BLaER1 (cell line): Measurements from ENCODE around the gene MEIS3.
"Not testable (repeated sequence)": the region's sequence is repeated elsewhere in the genome, so short reads cannot be mapped to it uniquely, and the experiment has no call there.

Experiments used
- H3K27ac ChIP-seq: shearing (Covaris generic); formaldehyde crosslinking; 2 replicates; pipeline ENCODE4 v1.8.1; 2022
- H3K27me3 ChIP-seq: shearing (Covaris generic); formaldehyde crosslinking; 2 replicates; pipeline ENCODE4 v1.8.1; 2022
- H3K36me3 ChIP-seq: shearing (Covaris generic); formaldehyde crosslinking; 2 replicates; pipeline ENCODE4 v1.8.1; 2022
- H3K4me1 ChIP-seq: shearing (Covaris generic); formaldehyde crosslinking; 2 replicates; pipeline ENCODE4 v1.8.1; 2022
- H3K4me2 ChIP-seq: shearing (Covaris generic); formaldehyde crosslinking; 2 replicates; pipeline ENCODE4 v1.8.1; 2022
- H3K4me3 ChIP-seq: shearing (Covaris generic); formaldehyde crosslinking; 2 replicates; pipeline ENCODE4 v1.8.1; 2022
- H3K9ac ChIP-seq: shearing (Covaris generic); formaldehyde crosslinking; 2 replicates; pipeline ENCODE4 v1.8.1; 2022
- H3K9me3 ChIP-seq: shearing (Covaris generic); formaldehyde crosslinking; 2 replicates; pipeline ENCODE4 v1.8.1; 2022
- H4K20me1 ChIP-seq: shearing (Covaris generic); formaldehyde crosslinking; 2 replicates; pipeline ENCODE4 v1.8.1; 2022
- Cebpa-rat ChIP-seq: shearing (Covaris generic); IDR thresholded peaks from 2 replicates; pipeline ENCODE4 v1.8.1; 2022

MEIS3 gene

GRCh38 chr19:47417107-47417745 lies 2.1 kb downstream of the MEIS3 start:
- Histone ChIP-seq H3K9ac (no peak overlapping the region), H3K27me3 (peaks cover 94% of the 10 kb centered on the region), H4K20me1 (peaks cover 60% of the 10 kb centered on the region), H3K4me3 (no peak overlapping the region), H3K4me1 (peaks cover 45% of the 10 kb centered on the region), H3K36me3 (no peaks in the 10 kb centered on the region), H3K4me2 (no peak overlapping the region), H3K27ac (no peak overlapping the region), H3K9me3 (no peaks in the 10 kb centered on the region)
- no peak for TF ChIP-seq Cebpa-rat

GRCh38 chr19:47416643-47416985 lies 2.7 kb downstream of the MEIS3 start:
- H3K4me1 ChIP-seq, result peaks cover 38% of the 10 kb centered on the region
- no peak overlapping the region for H3K4me3 ChIP-seq
- H3K27ac ChIP-seq, result no peak overlapping the region
- H3K36me3 ChIP-seq, result no peaks in the 10 kb centered on the region
- H4K20me1 ChIP-seq, result peaks cover 59% of the 10 kb centered on the region
- H3K9me3 ChIP-seq, result no peaks in the 10 kb centered on the region
- no peak for TF ChIP-seq Cebpa-rat
- no peak overlapping the region for H3K4me2 ChIP-seq
- no peak overlapping the region for H3K9ac ChIP-seq
- peaks cover 94% of the 10 kb centered on the region for H3K27me3 ChIP-seq

GRCh38 chr19:47415953-47416642 lies 3.2 kb downstream of the MEIS3 start:
- H3K9ac ChIP-seq, result no peak overlapping the region
- H3K27ac ChIP-seq, result no peak overlapping the region
- peaks cover 33% of the 10 kb centered on the region for H3K4me1 ChIP-seq
- no peaks in the 10 kb centered on the region for H3K9me3 ChIP-seq
- no peaks in the 10 kb centered on the region for H3K36me3 ChIP-seq
- peaks cover 93% of the 10 kb centered on the region for H3K27me3 ChIP-seq
- H3K4me2 ChIP-seq, result no peak overlapping the region
- H4K20me1 ChIP-seq, result peaks cover 54% of the 10 kb centered on the region
- H3K4me3 ChIP-seq, result no peak overlapping the region
- TF ChIP-seq Cebpa-rat, result no peak

GRCh38 chr19:47414469-47414868 lies 4.9 kb downstream of the MEIS3 start:
- Histone ChIP-seq H3K4me2 (no peak overlapping the region), H3K9ac (no peak overlapping the region), H3K4me1 (peaks cover 17% of the 10 kb centered on the region), H3K27me3 (peaks cover 82% of the 10 kb centered on the region), H4K20me1 (peaks cover 39% of the 10 kb centered on the region), H3K27ac (no peak overlapping the region), H3K9me3 (no peaks in the 10 kb centered on the region), H3K36me3 (no peaks in the 10 kb centered on the region), H3K4me3 (no peak overlapping the region)
- no peak for TF ChIP-seq Cebpa-rat

GRCh38 chr19:47413941-47414340 lies 5.4 kb downstream of the MEIS3 start:
- H3K4me1 ChIP-seq, result peaks cover 12% of the 10 kb centered on the region
- no peak overlapping the region for H3K4me3 ChIP-seq
- no peak overlapping the region for H3K27ac ChIP-seq
- no peak for TF ChIP-seq Cebpa-rat
- no peaks in the 10 kb centered on the region for H3K36me3 ChIP-seq
- peaks cover 81% of the 10 kb centered on the region for H3K27me3 ChIP-seq
- H3K4me2 ChIP-seq, result no peak overlapping the region
- H3K9ac ChIP-seq, result no peak overlapping the region
- peaks cover 34% of the 10 kb centered on the region for H4K20me1 ChIP-seq
- H3K9me3 ChIP-seq, result no peaks in the 10 kb centered on the region

GRCh38 chr19:47411696-47412095 lies 7.6 kb downstream of the MEIS3 start:
- not testable (repeated sequence) for H3K9ac ChIP-seq, H3K4me2 ChIP-seq, H3K36me3 ChIP-seq, H3K9me3 ChIP-seq, H3K4me3 ChIP-seq, H3K27ac ChIP-seq, H3K4me1 ChIP-seq
- H4K20me1 ChIP-seq, result peaks cover 15% of the 10 kb centered on the region
- peaks cover 81% of the 10 kb centered on the region for H3K27me3 ChIP-seq

- H3K4me2 ChIP-seq, result no peak overlapping the region
- H3K36me3 ChIP-seq, result no peaks in the 10 kb centered on the region
- H3K27ac ChIP-seq, result no peak overlapping the region
- peaks cover 81% of the 10 kb centered on the region for H3K27me3 ChIP-seq
- H4K20me1 ChIP-seq, result peaks cover 11% of the 10 kb centered on the region
- no peak for TF ChIP-seq Cebpa-rat
- no peaks in the 10 kb centered on the region for H3K9me3 ChIP-seq
- H3K9ac ChIP-seq, result no peak overlapping the region
- H3K4me1 ChIP-seq, result no peaks in the 10 kb centered on the region
- H3K4me3 ChIP-seq, result no peak overlapping the region
Observed at GRCh38 chr19:47411101-47411500, 8.2 kb downstream of the MEIS3 start.

- Histone ChIP-seq H3K9ac (no peak overlapping the region), H3K4me2 (no peak overlapping the region), H3K9me3 (no peaks in the 10 kb centered on the region), H3K4me1 (no peaks in the 10 kb centered on the region), H3K27me3 (peaks cover 76% of the 10 kb centered on the region), H3K27ac (no peak overlapping the region), H3K36me3 (no peaks in the 10 kb centered on the region), H3K4me3 (no peak overlapping the region), H4K20me1 (peaks cover 16% of the 10 kb centered on the region; the same call in 1 of the 2 replicates)
- TF ChIP-seq Cebpa-rat, result no peak
Observed at GRCh38 chr19:47408156-47408938, 11.0 kb downstream of the MEIS3 start.

GRCh38 chr19:47407417-47407774 lies 11.9 kb downstream of the MEIS3 start:
- Histone ChIP-seq H4K20me1 (peaks cover 16% of the 10 kb centered on the region; the same call in 1 of the 2 replicates), H3K36me3 (no peaks in the 10 kb centered on the region), H3K4me2 (no peak overlapping the region), H3K9ac (no peak overlapping the region), H3K4me1 (no peaks in the 10 kb centered on the region), H3K27ac (no peak overlapping the region), H3K4me3 (no peak overlapping the region), H3K9me3 (no peaks in the 10 kb centered on the region), H3K27me3 (peaks cover 74% of the 10 kb centered on the region)
- TF ChIP-seq Cebpa-rat, result no peak
